HCEC 1CT (cell line): ENCODE measurements around the gene PDCD1.
"Not testable (repeated sequence)": the region's sequence is repeated elsewhere in the genome, so short reads cannot be mapped to it uniquely, and the experiment has no call there.

Experiments used
- DNase-seq: peaks from one replicate; pipeline ENCODE4 v3.0.0-alpha.2; 2017

Gene PDCD1

DNA sequence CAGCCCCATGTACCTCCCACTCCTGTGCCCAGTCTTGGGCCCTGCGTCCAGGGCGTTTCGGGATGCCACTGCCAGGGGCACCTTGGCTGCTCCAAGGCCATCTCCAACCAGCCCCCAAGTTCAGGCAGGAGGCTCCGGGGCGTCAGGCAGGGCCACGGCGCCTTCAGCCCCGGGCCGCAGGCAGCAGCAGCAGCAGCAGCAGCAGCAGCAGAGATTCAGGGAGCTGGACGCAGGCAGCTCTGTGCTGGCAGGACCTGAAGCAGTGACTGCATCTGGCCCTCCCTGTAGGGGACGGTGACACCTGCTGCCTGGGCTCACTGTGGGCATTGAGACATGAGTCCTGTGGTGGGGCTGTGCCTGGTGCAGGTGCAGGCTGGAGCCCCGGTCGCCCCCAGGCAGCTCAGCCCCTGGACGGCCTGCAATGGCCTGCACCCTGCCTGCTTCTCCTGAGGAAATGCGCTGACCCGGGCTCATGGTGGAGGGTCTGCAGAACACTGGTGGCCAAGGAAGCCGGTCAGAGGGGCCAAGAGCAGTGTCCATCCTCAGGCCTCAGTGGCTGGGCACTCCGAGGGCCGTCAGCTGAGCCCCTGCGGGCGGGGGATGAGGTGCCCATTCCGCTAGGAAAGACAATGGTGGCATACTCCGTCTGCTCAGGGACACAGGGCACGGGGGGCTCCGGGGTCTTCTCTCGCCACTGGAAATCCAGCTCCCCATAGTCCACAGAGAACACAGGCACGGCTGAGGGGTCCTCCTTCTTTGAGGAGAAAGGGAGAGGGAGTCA is 8.0 kb downstream of the PDCD1 start:
- DNase-seq = no peak

GRCh38 chr2:241849616-241850543 is 8.8 kb downstream of the PDCD1 start:
- no peak for DNase-seq

DNA sequence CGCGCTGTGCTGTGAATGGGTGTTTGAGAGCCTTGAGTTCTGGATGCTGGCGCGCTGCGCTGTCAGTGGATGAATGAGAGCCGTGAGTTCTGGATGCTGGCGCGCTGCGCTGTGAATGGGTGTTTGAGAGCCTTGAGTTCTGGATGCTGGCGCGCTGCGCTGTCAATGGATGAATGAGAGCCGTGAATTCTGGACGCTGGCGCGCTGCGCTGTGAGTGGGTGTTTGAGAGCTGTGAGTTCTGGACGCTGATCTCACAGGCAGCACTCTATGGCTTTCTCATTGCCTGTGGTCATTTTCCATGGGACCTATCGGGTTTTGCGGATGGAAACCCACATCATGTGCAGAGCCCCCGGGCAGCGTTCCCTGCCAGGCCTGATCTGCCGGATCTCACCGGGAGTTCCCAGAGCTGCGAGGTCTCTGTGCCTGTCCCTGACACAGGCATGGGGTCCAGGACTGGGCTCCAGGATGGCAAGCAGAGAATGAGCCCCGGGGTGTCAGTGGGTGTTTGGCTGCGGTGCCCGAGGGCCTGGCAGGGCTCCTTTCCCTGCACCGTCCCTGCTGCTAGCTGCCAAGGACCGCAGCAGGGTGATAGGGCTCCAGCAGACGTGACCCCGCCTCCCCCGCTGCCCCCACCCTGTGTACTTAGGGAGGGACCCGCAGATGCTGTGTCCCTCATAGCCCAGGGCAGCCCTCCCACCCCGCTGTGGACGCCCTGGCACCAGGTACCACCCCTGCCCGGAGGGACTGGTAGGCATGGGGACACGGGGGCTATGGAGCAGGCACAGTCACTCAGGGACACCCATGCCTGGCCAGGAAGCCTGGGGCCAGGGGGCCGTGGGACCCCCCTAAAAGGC is 9.7 kb downstream of the PDCD1 start:
- DNase-seq = no peak

- no peak for DNase-seq
Measured at GRCh38 chr2:241846406-241846805, 12.3 kb downstream of the PDCD1 start.

DNA sequence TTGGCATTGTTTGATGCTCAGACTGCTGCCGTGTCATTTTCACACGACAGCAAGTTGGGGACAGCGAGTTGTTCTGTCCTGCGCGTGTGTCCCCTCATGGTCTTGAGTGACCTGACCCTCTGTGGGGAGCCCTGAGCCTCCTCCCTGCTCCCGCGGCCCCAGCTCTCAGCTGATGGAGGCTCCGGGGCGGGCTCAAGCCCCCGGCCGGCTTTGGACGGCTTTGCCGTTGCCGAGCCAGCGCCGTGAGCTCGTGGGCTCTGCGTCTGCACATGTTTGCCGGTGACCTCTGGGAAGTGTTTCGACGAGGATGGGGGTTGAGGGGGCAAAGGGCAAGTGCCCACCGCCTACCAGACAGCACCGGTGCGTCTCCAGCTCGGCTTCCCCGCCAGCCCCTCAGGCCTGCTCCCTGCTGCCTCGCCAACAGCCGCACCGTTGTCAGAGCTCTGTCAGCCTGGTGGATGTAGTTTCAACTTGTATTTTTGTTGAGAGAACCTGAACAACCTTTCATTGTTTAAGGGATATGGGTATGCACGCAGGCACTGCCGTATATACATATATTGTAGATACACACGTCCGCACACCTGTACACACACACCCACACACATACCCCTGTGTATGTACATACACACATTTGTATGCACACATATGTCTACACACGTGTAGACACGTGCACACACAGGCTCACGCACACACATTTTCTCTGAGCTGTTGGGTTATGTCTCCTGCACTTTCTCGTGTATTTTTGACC is 13.7 kb downstream of the PDCD1 start:
- DNase-seq = no peak

GRCh38 chr2:241844066-241844728 is 14.5 kb downstream of the PDCD1 start:
- peak; percentile 7 for DNase-seq

GRCh38 chr2:241843321-241844065 is 15.2 kb downstream of the PDCD1 start:
- DNase-seq = no peak

GRCh38 chr2:241842620-241843211 is 16.0 kb downstream of the PDCD1 start:
- DNase-seq = no peak

DNA sequence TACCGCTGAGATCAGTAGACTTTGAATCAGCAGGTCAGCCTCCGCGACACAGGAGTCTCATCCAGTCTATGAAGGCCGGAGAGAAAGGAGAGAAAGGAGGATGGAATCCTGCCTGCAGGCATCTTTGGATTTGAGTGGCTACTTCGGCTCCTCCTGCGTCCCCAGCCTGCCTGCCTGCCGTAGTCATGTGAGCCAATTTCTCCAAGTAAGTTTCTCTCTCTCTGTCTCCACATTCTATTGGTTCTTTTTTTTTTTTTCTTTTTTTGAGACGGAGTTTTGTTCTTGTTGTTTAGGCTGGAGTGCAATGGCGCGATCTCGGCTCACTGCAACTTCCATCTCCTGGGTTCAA is 16.7 kb downstream of the PDCD1 start:
- DNase-seq = no peak

GRCh38 chr2:241841181-241842066 is 17.3 kb downstream of the PDCD1 start:
- no peak for DNase-seq

DNA sequence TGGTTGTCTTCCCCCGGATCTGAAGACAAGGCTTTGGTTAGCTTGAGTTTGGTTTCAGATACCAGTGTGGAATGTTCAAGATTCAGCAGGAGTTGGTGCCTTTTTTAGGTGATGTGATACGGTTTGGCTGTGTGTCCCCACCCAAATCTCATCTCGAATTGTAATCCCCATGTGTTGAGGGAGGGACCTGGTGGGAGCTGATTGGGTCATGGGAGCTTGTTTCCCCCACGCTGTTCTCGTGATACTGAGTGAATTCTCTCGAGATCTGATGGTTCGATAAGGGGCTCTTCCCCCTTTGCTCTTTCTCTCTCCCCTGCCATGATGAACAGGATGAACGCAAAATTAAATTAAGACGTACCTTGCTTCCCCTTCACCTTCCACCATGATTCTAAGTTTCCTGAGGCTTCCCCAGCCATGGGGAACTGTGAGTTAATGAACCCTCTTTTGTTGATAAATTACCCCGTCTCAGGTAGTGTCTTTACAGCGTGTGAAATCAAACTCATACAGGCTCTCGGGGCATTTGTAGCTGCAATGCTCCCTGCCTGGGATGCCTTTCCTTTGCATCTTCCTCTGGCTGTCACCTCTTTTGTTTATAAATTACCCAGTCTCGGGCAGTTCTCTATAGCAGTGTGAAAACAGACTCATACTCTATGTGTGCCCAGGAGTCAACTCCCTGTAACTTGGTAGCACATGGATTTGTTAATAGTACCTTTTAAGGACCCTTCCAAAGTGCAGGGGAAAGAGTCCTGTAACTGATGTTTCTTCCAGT is 21.3 kb downstream of the PDCD1 start:
- DNase-seq = no peak

DNA sequence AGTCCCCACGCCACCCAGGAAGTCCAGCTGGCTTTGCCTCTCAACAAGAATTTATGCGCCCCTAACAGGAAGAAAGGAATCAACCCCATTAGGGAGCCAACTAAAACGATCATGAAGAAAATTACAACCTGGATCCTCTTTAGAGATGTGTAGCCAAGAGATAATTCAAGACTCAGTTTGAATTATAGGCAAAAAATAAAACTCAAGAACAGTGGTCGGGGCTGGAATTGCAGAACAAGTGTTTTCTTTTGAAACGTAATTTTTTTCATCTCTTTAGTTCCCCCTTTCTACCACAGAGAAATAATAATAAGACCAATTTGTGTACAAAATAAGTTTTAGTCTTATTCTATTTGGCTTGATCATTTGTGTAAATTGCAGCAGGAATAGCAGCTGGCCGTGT is 22.4 kb downstream of the PDCD1 start:
- DNase-seq = no peak

GRCh38 chr2:241835611-241836010 is 23.1 kb downstream of the PDCD1 start:
- no peak for DNase-seq

GRCh38 chr2:241834527-241835210 is 24.0 kb downstream of the PDCD1 start:
- no peak for DNase-seq

GRCh38 chr2:241833756-241834526 is 24.8 kb downstream of the PDCD1 start:
- not testable (repeated sequence) for DNase-seq

- no peak for DNase-seq
Measured at GRCh38 chr2:241833101-241833663, 25.5 kb downstream of the PDCD1 start.

DNA sequence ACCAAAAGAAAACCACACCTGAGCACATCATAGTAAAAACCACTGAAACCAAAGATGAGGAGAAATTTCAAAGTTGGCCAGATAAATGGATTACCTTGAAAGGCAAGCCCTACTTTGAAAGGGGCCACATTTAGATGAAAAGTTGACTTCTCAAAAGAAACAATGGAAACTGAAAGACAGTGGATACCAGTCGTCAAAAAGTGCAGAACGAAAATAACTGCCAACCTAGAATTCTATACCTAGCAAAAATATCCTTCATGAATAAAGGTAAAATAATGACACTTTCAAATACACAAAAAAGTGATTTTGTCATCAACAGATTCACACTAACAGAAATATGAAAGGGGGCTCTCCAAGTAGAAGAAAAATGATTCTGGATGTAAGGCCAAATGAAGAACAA is 31.3 kb downstream of the PDCD1 start:
- no peak for DNase-seq
